Common myeloid progenitor, CD34-positive (primary cell): ENCODE data around the gene FBXL7.

Experiments used
- CTCF ChIA-PET: fragments of 350-600 bp; sonication (Branson Sonifier 250); formaldehyde crosslinking; loops from one replicate; lab custom pipeline; 2021; ENCODE audit warnings: antibody characterized with exemption; lab: Charles Lee
- POLR2A ChIA-PET: fragments of 350-600 bp; sonication (Branson Sonifier 250); formaldehyde crosslinking; loops from one replicate; lab custom pipeline; 2021; ENCODE audit warnings: antibody characterized with exemption; lab: Charles Lee
- DNase-seq, 3 donors: peaks; one replicate each; pipeline versions ENCODE4 v3.0.0 to v3.0.0-alpha.2; 2013
- H3K27ac ChIP-seq, 2 experiments: 1 replicate in 1 of 2; 2 replicates in 1 of 2; pipeline ENCODE4 v1.7.0; 2013; ENCODE audit warnings: inconsistent platforms in 2 of 2, low read length in 2 of 2, mild to moderate bottlenecking in 2 of 2, low read depth in 1 of 2, moderate library complexity in 1 of 2; ENCODE audit not compliant: severe bottlenecking in 2 of 2, insufficient read depth in 1 of 2, poor library complexity in 1 of 2
- H3K27me3 ChIP-seq, 5 experiments: replicated peaks in 2 of 5; 1 replicate in 3 of 5; 2 replicates in 2 of 5; pipeline versions ENCODE4 v1.6.1 to v1.7.0; 2013; ENCODE audit warnings: low read length in 4 of 5, mild to moderate bottlenecking in 2 of 5, moderate library complexity in 2 of 5, inconsistent platforms in 1 of 5; ENCODE audit not compliant: insufficient read depth in 5 of 5, control insufficient read depth in 4 of 5
- H3K36me3 ChIP-seq, 4 experiments: 1 replicate in 2 of 4; 2 replicates in 2 of 4; pipeline versions ENCODE4 v1.6.1 to v1.7.0; 2013; ENCODE audit warnings: low read length in 3 of 4, control low read depth in 1 of 4, mild to moderate bottlenecking in 1 of 4; ENCODE audit not compliant: control insufficient read depth in 4 of 4, insufficient read depth in 4 of 4
- H3K4me1 ChIP-seq, 4 experiments: 1 replicate in 3 of 4; 2 replicates in 1 of 4; pipeline versions ENCODE4 v1.6.1 to v1.7.1; 2013; ENCODE audit warnings: low read length in 3 of 4, mild to moderate bottlenecking in 3 of 4, control low read depth in 1 of 4, inconsistent platforms in 1 of 4, moderate library complexity in 1 of 4; ENCODE audit not compliant: control insufficient read depth in 4 of 4, insufficient read depth in 4 of 4; ENCODE audit errors: control extremely low read depth in 1 of 4
- H3K4me3 ChIP-seq, 7 experiments: 1 replicate in 4 of 7; 2 replicates in 3 of 7; pipeline versions ENCODE4 v1.5.1 to v1.7.0; 2013; ENCODE audit warnings: mild to moderate bottlenecking in 7 of 7, low read length in 6 of 7, moderate library complexity in 6 of 7, inconsistent platforms in 2 of 7, low read depth in 2 of 7, control low read depth in 1 of 7; ENCODE audit not compliant: insufficient read depth in 4 of 7, control insufficient read depth in 1 of 7; ENCODE audit errors: extremely low read depth in 1 of 7
- H3K9me3 ChIP-seq, 5 experiments: 1 replicate in 4 of 5; 2 replicates in 1 of 5; pipeline versions ENCODE4 v1.6.1 to v1.7.1; 2013; ENCODE audit warnings: low read length in 4 of 5, mild to moderate bottlenecking in 2 of 5, inconsistent platforms in 1 of 5, low read depth in 1 of 5, moderate library complexity in 1 of 5; ENCODE audit not compliant: control insufficient read depth in 4 of 5, insufficient read depth in 2 of 5; ENCODE audit errors: control extremely low read depth in 1 of 5
- WGBS: methylation state at CpG from one replicate; pipeline ENCODE4 v1.1.5; 2013; ENCODE audit not compliant: insufficient coverage; 5-methylcytosine and 5-hydroxymethylcytosine counted together

FBXL7 gene

GRCh38 chr5:15977851-15978250, 477.9 kb downstream of the FBXL7 start:
- no peak overlapping the region for H3K27ac ChIP-seq
- CTCF ChIA-PET = no interaction called here
- no peaks in the 10 kb centered on the region for H3K36me3 ChIP-seq
- no peak for DNase-seq
- no peaks in the 10 kb centered on the region for H3K4me1 ChIP-seq
- POLR2A ChIA-PET = no interaction called here
- H3K9me3 ChIP-seq = no peaks in the 10 kb centered on the region
- H3K27me3 ChIP-seq = no peaks in the 10 kb centered on the region
- no peak overlapping the region for H3K4me3 ChIP-seq
- WGBS = no CpG with 5 or more reads among the region's 4 CpGs

- no peak overlapping the region for H3K4me3 ChIP-seq
- H3K9me3 ChIP-seq = no peaks in the 10 kb centered on the region
- no peak for DNase-seq
- ChIA-PET POLR2A (interaction anchor here (0.7 kb wide), 1 partner anchor 224 kb away, joined by 3 read pairs; no protein-coding TSS in a partner anchor), CTCF (no interaction called here)
- no peaks in the 10 kb centered on the region for H3K4me1 ChIP-seq
- no peaks in the 10 kb centered on the region for H3K36me3 ChIP-seq
- H3K27ac ChIP-seq = no peak overlapping the region
- WGBS = no CpG with 5 or more reads among the region's 2 CpGs
- H3K27me3 ChIP-seq = no peaks in the 10 kb centered on the region
Measured at GRCh38 chr5:15980835-15981234, 480.9 kb downstream of the FBXL7 start.

GRCh38 chr5:15983392-15983791, 483.4 kb downstream of the FBXL7 start:
- H3K4me3 ChIP-seq = no peak overlapping the region
- no peak for DNase-seq
- H3K4me1 ChIP-seq = no peaks in the 10 kb centered on the region
- no peaks in the 10 kb centered on the region for H3K36me3 ChIP-seq
- no peaks in the 10 kb centered on the region for H3K27me3 ChIP-seq
- no peak overlapping the region for H3K27ac ChIP-seq
- ChIA-PET CTCF (no interaction called here), POLR2A (no interaction called here)
- WGBS = 75% methylated on average over 1 of the region's 1 CpG
- H3K9me3 ChIP-seq = no peaks in the 10 kb centered on the region
